ENCODE results near the gene AAMDC.
A peak's percentile ranks its signal among the peaks of the same experiment; 100 is the strongest.
"Not testable (repeated sequence)": the region's sequence is repeated elsewhere in the genome, so short reads cannot be mapped to it uniquely, and the experiment has no call there.

AAMDC gene

GRCh38 chr11:77822126-77822525, 1.2 kb downstream of the AAMDC start:
- not testable (repeated sequence) for DNase-seq

DNA sequence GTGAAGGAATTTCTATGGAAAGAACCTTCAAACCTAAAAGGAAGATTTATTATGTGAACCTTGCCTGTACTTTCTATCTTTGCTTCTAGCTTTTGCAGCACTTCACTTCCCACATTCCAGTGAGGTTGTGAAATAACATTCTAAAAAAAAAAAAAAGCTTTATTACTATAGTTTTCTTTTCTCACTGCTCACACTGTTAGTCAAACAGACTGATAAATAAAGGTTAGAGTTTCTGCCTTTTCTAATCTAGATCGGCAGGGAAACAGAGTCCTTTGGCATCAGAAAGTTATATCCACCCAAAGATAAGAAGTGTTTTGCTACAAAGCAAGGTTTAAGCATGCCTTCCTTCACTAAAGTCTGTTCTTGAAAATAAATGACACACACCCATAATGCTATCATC, 2.8 kb downstream of the AAMDC start:
- DNase-seq: no peak

DNA sequence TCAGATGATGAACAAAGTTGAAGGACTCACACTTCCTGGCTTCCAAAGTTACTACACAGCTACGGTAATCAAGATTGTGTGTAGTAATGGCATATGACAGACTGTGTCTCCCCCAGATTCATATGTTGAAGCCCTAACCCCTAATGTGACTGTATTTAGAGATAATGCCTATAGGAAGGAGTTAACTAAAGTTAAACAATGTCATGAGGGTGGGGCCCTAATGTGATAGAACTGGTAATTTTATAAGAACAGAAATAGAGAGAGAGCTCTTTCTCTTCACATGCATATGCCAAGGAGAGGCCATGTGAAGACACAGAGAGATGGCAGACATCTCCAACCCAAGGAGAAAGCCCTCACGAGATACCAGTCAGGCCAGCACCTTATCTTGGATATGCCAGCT, 8.0 kb downstream of the AAMDC start:
- no peak for DNase-seq

DNA sequence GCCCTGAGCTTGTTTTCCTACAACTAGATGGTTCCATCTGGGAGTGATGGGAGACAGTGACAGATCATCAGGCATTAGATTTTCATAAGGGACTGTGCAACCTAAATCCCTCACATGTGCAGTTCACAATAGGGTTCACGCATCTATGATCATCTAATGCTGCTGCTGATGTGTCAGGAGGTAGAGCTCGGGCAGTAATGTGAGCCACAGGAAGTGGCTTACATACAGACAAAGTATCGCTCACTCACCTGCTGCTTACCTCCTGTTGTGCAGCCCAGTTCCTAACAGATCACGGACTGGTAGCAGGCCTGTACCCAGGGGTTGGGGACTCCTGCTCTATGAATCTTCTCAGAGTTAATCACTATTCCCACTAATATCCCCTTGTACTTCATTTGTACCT, 12.4 kb downstream of the AAMDC start:
- DNase-seq: no peak

- no peak for DNase-seq
These were observed 21.6 kb downstream of the AAMDC start for GRCh38 chr11:77842441-77843121.

DNA sequence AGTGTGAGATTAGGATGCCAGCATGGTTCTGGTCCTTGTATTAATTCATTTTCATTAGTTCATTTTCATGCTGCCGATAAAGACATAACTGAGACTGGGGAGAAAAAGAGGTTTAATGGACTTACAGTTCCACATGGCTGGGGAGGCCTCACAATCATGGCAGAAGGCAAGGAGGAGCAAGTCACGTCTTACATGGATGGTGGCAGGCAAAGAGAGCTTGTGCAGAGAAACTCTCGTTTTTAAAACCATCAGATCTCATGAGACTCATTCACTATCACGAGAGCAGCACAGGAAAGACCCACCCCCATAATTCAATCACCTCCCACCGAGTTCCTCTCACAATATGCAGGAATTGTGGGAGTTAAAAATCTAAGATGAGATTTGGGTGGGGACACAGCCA, 22.8 kb downstream of the AAMDC start:
- DNase-seq: not testable (repeated sequence)

DNA sequence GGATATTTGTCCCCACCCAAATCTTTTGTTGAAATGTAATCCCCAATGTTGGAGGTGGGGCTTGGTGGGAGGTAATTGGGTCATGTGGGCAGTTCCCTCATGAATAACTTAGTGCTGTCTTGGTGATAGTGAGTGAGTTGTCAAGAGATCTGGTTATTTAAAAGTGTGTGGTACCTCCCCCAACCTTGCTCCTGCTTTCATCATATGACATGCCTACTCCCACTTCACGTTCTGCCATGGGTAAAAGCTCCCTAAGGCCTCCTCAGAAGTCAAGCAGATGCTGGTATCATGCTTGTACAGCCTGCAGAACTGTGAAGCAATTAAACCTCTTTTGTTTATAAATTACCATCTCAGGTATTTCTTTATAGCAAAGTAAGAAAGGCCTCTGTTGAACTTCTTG, 30.6 kb downstream of the AAMDC start:
- no peak for DNase-seq

- DNase-seq: no peak
These were observed 33.9 kb downstream of the AAMDC start for GRCh38 chr11:77854838-77855237.

DNA sequence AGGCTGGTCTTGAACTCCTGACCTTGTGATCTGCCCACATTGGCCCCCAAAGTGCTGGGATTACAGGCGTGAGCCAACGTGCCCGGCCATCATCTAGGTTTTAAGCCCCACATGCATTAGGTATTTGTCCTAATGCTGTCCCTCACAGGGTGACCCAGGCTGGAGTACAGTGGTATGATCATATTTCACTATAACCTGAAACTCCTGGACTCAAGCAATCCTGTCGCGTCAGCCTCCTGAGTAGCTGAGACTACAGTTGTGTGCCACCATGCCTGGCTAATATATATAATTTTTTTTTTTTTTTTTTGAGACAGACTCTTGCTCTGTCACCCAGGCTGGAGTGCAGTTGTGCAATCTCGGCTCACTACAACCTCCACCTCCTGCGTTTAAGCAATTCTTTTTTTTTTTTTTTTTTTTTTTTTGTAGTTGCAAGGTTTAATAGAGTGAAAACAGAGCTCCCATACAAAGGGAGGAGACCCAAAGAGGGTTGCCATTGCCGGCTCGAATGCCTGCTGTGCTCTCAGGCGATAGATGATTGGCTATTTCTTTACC, 37.0 kb downstream of the AAMDC start:
- not testable (repeated sequence) for DNase-seq

DNA sequence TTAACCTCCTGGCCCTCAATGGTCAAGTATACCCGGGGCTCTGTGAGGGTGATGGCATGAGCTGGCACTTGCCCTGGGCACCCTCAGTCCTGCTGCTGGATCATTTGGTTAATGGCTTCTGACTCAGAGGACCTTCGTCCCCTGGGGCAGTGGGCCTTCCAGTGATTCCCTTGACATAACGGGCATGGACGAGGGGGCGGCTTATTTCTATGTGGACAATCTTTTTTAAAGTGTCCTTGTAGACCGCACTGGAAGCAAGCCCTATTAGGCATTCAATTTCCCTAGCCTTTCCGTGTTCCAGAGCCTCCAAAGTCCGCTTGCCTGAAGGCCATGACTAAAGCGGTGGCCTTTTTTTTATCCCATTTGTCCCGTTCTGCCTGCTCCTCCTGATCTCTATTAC, 40.5 kb downstream of the AAMDC start:
- not testable (repeated sequence) for DNase-seq

- DNase-seq: no peak
These were observed 44.9 kb downstream of the AAMDC start for GRCh38 chr11:77865805-77866204.

- DNase-seq: no peak
These were observed 45.4 kb downstream of the AAMDC start for GRCh38 chr11:77866336-77866735.

DNA sequence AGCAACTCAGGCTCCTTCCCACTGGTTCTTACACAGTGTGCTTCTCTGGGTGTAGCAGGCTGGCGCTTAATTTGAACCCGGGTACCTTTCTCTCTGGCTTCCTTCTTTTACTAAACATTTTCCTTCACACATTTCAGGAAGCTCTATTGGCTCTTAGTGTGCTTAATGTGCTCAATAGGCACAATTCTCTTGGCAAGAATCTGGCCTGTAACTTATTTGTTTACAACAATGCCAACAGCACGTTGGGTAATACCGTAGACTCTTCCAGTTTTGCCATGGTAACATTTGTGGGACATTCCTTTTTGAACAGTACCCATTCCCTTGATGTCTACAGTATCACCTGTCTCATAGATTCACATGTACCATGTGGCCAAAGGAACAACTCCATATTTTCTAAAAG, 47.8 kb downstream of the AAMDC start:
- DNase-seq: no peak

- no peak for DNase-seq
These were observed 50.9 kb downstream of the AAMDC start for GRCh38 chr11:77871855-77872254.

- DNase-seq: no peak
These were observed 52.4 kb downstream of the AAMDC start for GRCh38 chr11:77873345-77873744.

- no peak for DNase-seq
These were observed 53.3 kb downstream of the AAMDC start for GRCh38 chr11:77874206-77874605.

DNA sequence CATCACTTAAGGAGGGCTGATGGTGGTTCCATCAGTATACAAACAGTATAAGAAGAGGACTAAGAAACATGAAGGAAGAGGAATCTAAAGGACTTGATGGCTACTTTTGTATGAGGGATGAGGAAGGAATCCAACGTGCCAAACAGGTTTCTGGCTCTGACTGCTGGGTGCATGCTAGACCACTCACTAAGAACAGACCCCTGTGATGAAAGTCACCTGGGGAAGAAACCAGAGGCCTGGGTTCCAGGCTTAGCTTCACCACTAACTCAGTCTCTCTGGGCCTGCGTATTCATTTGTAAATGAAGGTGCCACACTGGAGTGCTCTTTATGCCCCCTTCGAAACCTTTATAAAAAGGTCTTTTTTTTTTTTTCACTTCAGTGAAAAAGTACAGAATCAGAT, 55.1 kb downstream of the AAMDC start:
- no peak for DNase-seq

DNA sequence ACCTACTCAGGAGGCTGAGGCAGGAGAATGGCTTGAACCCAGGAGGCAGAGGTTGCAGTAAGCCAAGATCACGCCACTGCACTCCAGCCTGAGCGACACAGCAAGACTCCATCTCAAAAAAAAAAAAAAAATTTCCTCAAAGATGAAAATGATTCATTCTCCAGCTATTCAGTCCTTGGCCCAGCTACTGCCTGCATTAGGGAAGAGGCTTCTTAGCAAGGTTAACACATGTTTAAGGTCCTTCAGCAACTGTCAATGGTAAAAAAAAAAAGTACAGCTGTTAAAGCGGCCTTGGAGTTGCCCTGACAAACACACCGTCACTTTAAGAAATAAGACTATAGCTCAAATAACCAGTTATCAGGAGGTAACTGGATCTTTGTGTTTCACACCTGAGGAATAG, 57.3 kb downstream of the AAMDC start:
- peak in 1 of 2 experiments; percentile 6 for DNase-seq

GRCh38 chr11:77879218-77879617, 58.3 kb downstream of the AAMDC start:
- peak in 1 of 2 experiments; percentile 21 for DNase-seq

DNA sequence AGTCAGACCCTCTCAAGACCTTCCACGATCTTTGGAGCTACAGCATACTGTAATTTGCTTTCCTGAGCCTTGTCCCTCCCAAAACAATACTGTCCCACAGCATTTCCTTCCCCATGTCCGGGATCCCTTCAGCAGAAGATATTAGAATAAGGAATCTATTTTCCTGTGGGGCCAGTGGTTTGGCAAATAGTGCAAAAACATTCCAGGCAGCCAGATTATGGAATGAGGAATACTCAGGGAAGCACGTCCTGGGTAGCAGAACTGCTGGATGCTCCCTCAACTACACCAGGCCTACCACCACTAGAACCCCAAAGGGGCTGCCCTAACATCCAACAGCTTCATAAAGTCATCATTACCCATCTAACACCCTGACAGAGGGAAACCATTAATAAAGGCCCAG, 61.5 kb downstream of the AAMDC start:
- no peak for DNase-seq

GRCh38 chr11:77883775-77884174, 62.8 kb downstream of the AAMDC start:
- DNase-seq: no peak

GRCh38 chr11:77884186-77884828, 63.4 kb downstream of the AAMDC start:
- DNase-seq: no peak

DNA sequence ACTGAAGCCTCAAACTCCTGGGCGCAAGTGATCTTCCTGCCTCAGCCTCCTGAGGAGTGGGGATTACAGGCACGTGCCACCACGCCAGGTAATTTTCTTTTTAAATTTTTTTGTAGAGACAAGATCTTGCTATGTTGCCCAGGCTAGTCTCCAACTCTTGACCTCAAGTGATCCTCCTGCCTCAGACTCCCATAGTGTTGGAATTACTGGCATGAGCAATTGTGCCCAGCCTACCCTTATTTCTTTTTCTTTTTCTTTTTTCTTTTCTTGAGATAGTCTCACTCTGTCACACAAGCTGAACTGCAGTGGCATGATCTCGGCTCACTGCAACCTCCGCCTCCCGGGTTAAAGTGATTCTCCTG, 63.9 kb downstream of the AAMDC start:
- DNase-seq: no peak

DNA sequence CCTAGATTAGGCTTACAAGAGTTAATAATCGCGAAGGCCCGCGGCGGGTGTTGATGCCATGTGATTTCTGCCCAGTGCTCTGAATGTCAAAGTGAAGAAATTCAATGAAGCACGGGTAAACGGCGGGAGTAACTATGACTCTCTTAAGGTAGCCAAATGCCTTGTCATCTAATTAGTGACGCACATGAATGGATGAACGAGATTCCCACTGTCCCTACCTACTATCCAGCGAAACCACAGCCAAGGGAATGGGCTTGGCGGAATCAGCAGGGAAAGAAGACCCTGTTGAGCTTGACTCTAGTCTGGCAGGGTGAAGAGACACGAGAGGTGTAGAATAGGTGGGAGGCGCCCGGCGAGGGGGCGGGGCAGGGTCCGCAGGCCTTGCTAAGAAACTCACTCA, 65.5 kb downstream of the AAMDC start:
- DNase-seq: no peak

- not testable (repeated sequence) for DNase-seq
These were observed 68.1 kb downstream of the AAMDC start for GRCh38 chr11:77889045-77889444.
